Neural cell (in vitro differentiated cells): ENCODE data around the gene CDH12. TPM values are rescaled to one million over a fixed set of nuclear protein-coding genes. Genes with fewer than 3 reads are reported as not detected.

Source experiments
- H2AFZ ChIP-seq: fragments of 200-600, 300-800 bp; sonication (generic), shearing (Covaris generic); 2 replicates; pipeline ENCODE4 v1.6.0; 2014; ENCODE audit warnings: low read depth, mild to moderate bottlenecking, antibody characterized with exemption, low read length, moderate library complexity
- H3F3A ChIP-seq: fragments of 200-600 bp; shearing (Covaris generic); 2 replicates; pipeline ENCODE4 v1.6.1; 2016; ENCODE audit warnings: mild to moderate bottlenecking, moderate library complexity, mixed read lengths, antibody characterized with exemption, low read length; ENCODE audit not compliant: insufficient read depth, poor library complexity, severe bottlenecking
- H3K27ac ChIP-seq: fragments of 200-600, 300-800 bp; sonication (generic), shearing (Covaris generic); 2 replicates; pipeline ENCODE4 v1.5.1; 2014; ENCODE audit warnings: mild to moderate bottlenecking, low read length, moderate library complexity
- H3K27me3 ChIP-seq: fragments of 300-800, 200-600 bp; sonication (generic), shearing (Covaris generic); 2 replicates; pipeline ENCODE4 v1.6.0; 2014; ENCODE audit warnings: mild to moderate bottlenecking, low read depth, low read length, moderate library complexity; ENCODE audit not compliant: insufficient read depth
- H3K36me3 ChIP-seq: fragments of 300-800, 200-600 bp; sonication (generic), shearing (Covaris generic); 2 replicates; pipeline ENCODE4 v1.5.1; 2014; ENCODE audit warnings: mild to moderate bottlenecking, antibody characterized with exemption, low read length, moderate library complexity; ENCODE audit not compliant: insufficient read depth
- H3K4me2 ChIP-seq: fragments of 300-800, 200-600 bp; sonication (generic), shearing (Covaris generic); 2 replicates; pipeline ENCODE4 v1.6.0; 2014; ENCODE audit warnings: mild to moderate bottlenecking, low read length
- H3K4me3 ChIP-seq: fragments of 300-800, 200-600 bp; sonication (generic), shearing (Covaris generic); 2 replicates; pipeline ENCODE4 v1.5.1; 2014; ENCODE audit warnings: mild to moderate bottlenecking, low read length, moderate library complexity
- H3K79me2 ChIP-seq: fragments of 200-600 bp; shearing (Covaris generic); replicated peaks from 2 replicates; pipeline ENCODE4 v1.6.0; 2014; ENCODE audit warnings: mild to moderate bottlenecking, low read length, moderate library complexity; ENCODE audit not compliant: insufficient read depth
- H3K9ac ChIP-seq: fragments of 300-800, 200-600 bp; sonication (generic), shearing (Covaris generic); 2 replicates; pipeline ENCODE4 v1.6.1; 2016; ENCODE audit warnings: mild to moderate bottlenecking, low read length, mixed read lengths
- H3K9me2 ChIP-seq: fragments of 200-600 bp; shearing (Covaris generic); 2 replicates; pipeline ENCODE4 v1.6.1; 2016; ENCODE audit warnings: mild to moderate bottlenecking, low read length, mixed read lengths; ENCODE audit not compliant: insufficient read depth
- H3K9me3 ChIP-seq: fragments of 200-600, 300-800 bp; sonication (generic), shearing (Covaris generic); 2 replicates; pipeline ENCODE4 v1.6.1; 2016; ENCODE audit warnings: mild to moderate bottlenecking, mixed run types, low read length, moderate library complexity, mixed read lengths
- H4K20me1 ChIP-seq: fragments of 200-600 bp; shearing (Covaris generic); 2 replicates; pipeline ENCODE4 v1.6.1; 2016; ENCODE audit warnings: mild to moderate bottlenecking, mixed run types; ENCODE audit not compliant: insufficient read depth
- EP300 ChIP-seq: fragments of 450-650 bp; conservative IDR thresholded peaks from 2 replicates; pipeline ENCODE4 v1.6.1; 2014; ENCODE audit warnings: antibody characterized with exemption, mild to moderate bottlenecking, moderate library complexity; ENCODE audit not compliant: poor library complexity, severe bottlenecking
- EZH2 ChIP-seq: fragments of 200-600, 300-800 bp; shearing (Covaris generic), sonication (generic); IDR thresholded peaks from 2 replicates; pipeline ENCODE4 v1.6.1; 2014; ENCODE audit warnings: antibody characterized with exemption, low read length, borderline replicate concordance, mild to moderate bottlenecking; ENCODE audit not compliant: insufficient read depth, poor library complexity, severe bottlenecking
- MXI1 ChIP-seq: fragments of 450-650 bp; conservative IDR thresholded peaks from 2 replicates; pipeline ENCODE4 v1.6.1; 2014; ENCODE audit warnings: antibody characterized with exemption, mild to moderate bottlenecking; ENCODE audit not compliant: poor library complexity, severe bottlenecking
- POLR2AphosphoS5 ChIP-seq: IDR thresholded peaks from 2 replicates; pipeline ENCODE4 v1.6.1; 2012
- RAD21 ChIP-seq: fragments of 450-650 bp; conservative IDR thresholded peaks from 2 replicates; pipeline ENCODE4 v1.6.1; 2014; ENCODE audit warnings: antibody characterized with exemption, mild to moderate bottlenecking, moderate library complexity
- SMC3 ChIP-seq: fragments of 450-650 bp; conservative IDR thresholded peaks from 2 replicates; pipeline ENCODE4 v1.6.1; 2014; ENCODE audit warnings: antibody characterized with exemption, mild to moderate bottlenecking, moderate library complexity; ENCODE audit not compliant: poor library complexity
- TAF1 ChIP-seq: IDR thresholded peaks from 2 replicates; pipeline ENCODE4 v1.6.1; 2012; ENCODE audit warnings: low read depth
- polyA plus RNA-seq: library from polyadenylated mRNA; depleted of rRNA; stranded (reverse); fragments of >200 nt; gene quantifications from 2 replicates; pipeline ENCODE4 v1.2.3, GENCODE V29; 2014
- TF ChIP-seq, protein P1 (sequence below): fragments of 450-650 bp; IDR thresholded peaks from 2 replicates; pipeline ENCODE4 v1.5.1; 2014; ENCODE audit warnings: antibody characterized with exemption, mild to moderate bottlenecking, moderate library complexity; ENCODE audit not compliant: poor library complexity, severe bottlenecking
- TF ChIP-seq, protein P2 (sequence below): IDR thresholded peaks from 2 replicates; pipeline ENCODE4 v1.6.1; 2012; ENCODE audit warnings: borderline replicate concordance

The CDH12 gene
- polyA plus RNA-seq, 1 donor from 2014 or later, result 2.1 TPM

DNA sequence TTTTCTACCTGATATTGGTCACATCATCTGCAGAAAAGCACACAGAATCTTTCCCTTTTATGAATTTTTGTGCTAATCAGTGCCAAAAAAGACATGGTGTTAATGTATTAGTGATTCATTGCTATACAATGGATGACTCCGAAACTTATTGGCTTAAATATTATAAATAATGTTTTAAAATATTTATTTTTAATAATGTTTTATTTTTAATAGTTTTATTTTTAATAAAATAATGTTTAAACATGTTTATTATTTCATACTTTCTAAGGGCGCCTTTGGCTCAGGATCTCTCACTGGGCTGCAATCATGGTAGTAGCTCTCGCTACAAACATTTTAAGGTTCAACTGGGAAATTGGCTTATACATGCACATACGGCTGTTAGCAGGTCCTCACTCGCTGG, 65.7 kb downstream of the CDH12 start:
- H3K9me2 ChIP-seq, result no peaks in the 10 kb centered on the region
- H4K20me1 ChIP-seq, result no peaks in the 10 kb centered on the region
- H3K4me2 ChIP-seq, result no peak overlapping the region
- no peaks in the 10 kb centered on the region for H3K79me2 ChIP-seq
- H3K4me3 ChIP-seq, result no peak overlapping the region
- TF ChIP-seq, protein P1, sequence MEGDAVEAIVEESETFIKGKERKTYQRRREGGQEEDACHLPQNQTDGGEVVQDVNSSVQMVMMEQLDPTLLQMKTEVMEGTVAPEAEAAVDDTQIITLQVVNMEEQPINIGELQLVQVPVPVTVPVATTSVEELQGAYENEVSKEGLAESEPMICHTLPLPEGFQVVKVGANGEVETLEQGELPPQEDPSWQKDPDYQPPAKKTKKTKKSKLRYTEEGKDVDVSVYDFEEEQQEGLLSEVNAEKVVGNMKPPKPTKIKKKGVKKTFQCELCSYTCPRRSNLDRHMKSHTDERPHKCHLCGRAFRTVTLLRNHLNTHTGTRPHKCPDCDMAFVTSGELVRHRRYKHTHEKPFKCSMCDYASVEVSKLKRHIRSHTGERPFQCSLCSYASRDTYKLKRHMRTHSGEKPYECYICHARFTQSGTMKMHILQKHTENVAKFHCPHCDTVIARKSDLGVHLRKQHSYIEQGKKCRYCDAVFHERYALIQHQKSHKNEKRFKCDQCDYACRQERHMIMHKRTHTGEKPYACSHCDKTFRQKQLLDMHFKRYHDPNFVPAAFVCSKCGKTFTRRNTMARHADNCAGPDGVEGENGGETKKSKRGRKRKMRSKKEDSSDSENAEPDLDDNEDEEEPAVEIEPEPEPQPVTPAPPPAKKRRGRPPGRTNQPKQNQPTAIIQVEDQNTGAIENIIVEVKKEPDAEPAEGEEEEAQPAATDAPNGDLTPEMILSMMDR, result no peak
- no peak for TF ChIP-seq RAD21
- no peak for TF ChIP-seq TAF1
- TF ChIP-seq SMC3, result no peak
- TF ChIP-seq, protein P2, sequence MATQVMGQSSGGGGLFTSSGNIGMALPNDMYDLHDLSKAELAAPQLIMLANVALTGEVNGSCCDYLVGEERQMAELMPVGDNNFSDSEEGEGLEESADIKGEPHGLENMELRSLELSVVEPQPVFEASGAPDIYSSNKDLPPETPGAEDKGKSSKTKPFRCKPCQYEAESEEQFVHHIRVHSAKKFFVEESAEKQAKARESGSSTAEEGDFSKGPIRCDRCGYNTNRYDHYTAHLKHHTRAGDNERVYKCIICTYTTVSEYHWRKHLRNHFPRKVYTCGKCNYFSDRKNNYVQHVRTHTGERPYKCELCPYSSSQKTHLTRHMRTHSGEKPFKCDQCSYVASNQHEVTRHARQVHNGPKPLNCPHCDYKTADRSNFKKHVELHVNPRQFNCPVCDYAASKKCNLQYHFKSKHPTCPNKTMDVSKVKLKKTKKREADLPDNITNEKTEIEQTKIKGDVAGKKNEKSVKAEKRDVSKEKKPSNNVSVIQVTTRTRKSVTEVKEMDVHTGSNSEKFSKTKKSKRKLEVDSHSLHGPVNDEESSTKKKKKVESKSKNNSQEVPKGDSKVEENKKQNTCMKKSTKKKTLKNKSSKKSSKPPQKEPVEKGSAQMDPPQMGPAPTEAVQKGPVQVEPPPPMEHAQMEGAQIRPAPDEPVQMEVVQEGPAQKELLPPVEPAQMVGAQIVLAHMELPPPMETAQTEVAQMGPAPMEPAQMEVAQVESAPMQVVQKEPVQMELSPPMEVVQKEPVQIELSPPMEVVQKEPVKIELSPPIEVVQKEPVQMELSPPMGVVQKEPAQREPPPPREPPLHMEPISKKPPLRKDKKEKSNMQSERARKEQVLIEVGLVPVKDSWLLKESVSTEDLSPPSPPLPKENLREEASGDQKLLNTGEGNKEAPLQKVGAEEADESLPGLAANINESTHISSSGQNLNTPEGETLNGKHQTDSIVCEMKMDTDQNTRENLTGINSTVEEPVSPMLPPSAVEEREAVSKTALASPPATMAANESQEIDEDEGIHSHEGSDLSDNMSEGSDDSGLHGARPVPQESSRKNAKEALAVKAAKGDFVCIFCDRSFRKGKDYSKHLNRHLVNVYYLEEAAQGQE, result no peak
- TF ChIP-seq EZH2, result no peak
- no peak for TF ChIP-seq EP300
- no peak for TF ChIP-seq MXI1
- TF ChIP-seq POLR2AphosphoS5, result no peak
- no peaks in the 10 kb centered on the region for H3K36me3 ChIP-seq
- H3F3A ChIP-seq, result no peaks in the 10 kb centered on the region
- H3K9ac ChIP-seq, result no peak overlapping the region
- H3K9me3 ChIP-seq, result no peaks in the 10 kb centered on the region
- H3K27ac ChIP-seq, result no peak overlapping the region
- no peak overlapping the region for H2AFZ ChIP-seq
- H3K27me3 ChIP-seq, result no peaks in the 10 kb centered on the region

DNA sequence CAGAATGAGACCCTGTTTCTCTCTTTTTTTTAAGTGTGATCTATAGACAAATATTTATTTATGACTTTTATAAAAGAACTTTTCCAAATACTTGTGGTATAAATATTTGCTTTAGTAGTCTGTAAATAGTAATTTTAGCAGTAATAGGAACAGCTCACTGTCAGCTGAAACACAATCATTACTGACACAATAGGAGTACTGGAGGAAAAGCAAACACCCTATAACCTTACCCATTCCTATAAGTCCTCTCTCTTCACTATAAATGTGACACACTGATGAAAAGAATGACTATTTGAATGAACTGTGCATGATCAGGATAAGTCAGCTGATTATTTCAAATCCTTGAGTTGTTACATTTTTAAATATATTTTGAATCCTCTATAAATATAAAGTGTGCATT, 72.4 kb downstream of the CDH12 start:
- Histone ChIP-seq H2AFZ (no peak overlapping the region), H3K9ac (no peak overlapping the region), H3K27me3 (no peaks in the 10 kb centered on the region), H3K4me2 (no peak overlapping the region), H3K4me3 (no peak overlapping the region), H3K36me3 (no peaks in the 10 kb centered on the region), H3K27ac (no peak overlapping the region), H3K9me2 (no peaks in the 10 kb centered on the region), H3K9me3 (no peaks in the 10 kb centered on the region), H3F3A (no peaks in the 10 kb centered on the region), H3K79me2 (no peaks in the 10 kb centered on the region), H4K20me1 (no peaks in the 10 kb centered on the region)
- no peak for TF ChIP-seq TAF1
- TF ChIP-seq, protein P2, result no peak
- TF ChIP-seq RAD21, result no peak
- TF ChIP-seq EZH2, result no peak
